ENCODE results near the gene BLOC1S1.

Gene BLOC1S1

DNA sequence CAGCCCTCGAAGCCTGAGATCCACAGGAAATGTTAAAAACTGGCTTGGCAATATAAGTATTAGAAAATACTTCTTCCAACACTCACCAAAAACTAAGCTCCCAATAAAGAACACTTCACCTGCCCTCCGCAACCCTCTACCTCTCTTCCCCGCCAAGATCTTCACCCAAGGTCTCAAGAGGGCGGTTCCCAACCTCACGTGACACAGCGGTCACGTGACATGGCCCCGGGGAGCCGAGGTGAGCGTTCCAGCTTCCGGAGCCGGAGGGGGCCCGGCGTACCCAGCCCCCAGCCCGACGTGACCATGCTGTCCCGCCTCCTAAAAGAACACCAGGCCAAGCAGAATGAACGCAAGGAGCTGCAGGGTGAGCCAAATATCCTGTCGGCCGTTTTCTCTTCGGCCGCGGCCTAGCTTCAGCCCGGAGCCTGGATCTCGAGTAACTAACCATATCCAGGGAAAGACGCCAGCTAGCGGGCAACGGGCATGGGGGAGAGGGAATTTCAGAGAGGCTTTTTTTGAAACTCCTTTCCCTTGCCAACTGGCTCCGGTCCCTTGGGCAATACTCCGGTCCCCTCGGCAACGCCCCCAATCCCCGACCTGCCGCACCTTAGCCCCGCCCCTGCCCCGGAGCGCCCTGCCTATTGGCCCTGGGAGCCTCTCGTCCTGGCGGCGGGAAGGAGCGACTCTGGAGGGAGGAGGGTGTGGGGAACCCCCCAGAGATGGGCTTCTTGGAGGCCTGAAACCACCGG lies at the start of gene BLOC1S1:
TSS of gene BLOC1S1 (plus strand) at position 214 of the 749 bp plus-strand sequence. CDS start at position 220, 6 bp downstream.
- Mint-ChIP-seq H3K27me3 (no peaks in the 10 kb centered on the region), H3K9me3 (no peaks in the 10 kb centered on the region), H3K27ac (peak within 1 kb of the TSS; percentile 92 to 100), H3K4me1 (peaks cover 36% of the 10 kb centered on the region), H3K4me3 (peak within 1 kb of the TSS; percentile 95 to 97)
- ATAC-seq = peak; percentile 93
- DNase-seq = peak; percentile 94 to 95

DNA sequence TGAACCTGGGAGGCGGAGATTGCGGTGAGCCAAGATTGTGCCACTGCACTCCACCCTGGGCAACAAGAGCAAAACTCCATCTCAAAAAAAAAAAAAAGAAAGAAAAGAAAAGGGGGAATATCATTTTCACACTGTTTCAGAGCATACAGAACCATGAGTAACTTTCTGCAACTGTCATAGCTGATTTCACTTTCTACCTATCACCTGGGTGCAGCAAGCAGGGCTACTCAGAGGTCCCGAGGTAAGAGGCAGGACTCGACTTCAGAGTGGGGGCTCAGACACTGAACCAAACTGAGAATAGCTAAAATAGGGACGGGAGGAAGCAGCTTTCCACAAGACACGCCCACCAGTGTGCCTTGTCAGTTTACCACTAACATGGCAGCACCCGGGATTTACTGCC lies 49.3 kb upstream of the BLOC1S1 start:
- H3K4me1 Mint-ChIP-seq = no peaks in the 10 kb centered on the region

DNA sequence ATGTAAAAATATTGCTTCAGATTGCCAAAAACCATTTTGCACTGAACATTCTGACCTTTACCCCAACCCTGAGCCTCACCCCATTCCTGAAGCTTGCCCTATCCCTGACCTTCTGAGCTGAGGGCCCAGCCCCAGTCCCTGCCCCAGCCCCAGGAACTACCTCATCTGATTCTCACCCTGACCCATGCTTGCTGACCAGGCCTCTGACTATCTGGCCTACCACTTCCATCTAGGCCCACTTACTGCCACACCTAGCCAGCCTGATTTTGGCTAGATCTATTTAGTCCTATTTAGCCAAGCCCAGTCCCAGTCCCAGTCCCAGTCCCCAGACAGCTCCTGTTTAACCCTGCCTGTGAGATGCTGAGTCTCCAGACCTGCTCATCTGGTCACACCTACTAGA lies 45.6 kb upstream of the BLOC1S1 start:
- Mint-ChIP-seq H3K9me3 (no peaks in the 10 kb centered on the region), H3K27ac (no peak overlapping the region), H3K27me3 (no peaks in the 10 kb centered on the region), H3K4me3 (no peak overlapping the region), H3K4me1 (no peaks in the 10 kb centered on the region)
- DNase-seq (no peak), ATAC-seq (no peak)

More for the DNA sequence above, 49.3 kb upstream of the BLOC1S1 start:
- Mint-ChIP-seq H3K4me3 (no peak overlapping the region), H3K9me3 (no peaks in the 10 kb centered on the region), H3K27ac (no peak overlapping the region), H3K27me3 (no peaks in the 10 kb centered on the region)
- ATAC-seq (no peak), DNase-seq (no peak)

DNA sequence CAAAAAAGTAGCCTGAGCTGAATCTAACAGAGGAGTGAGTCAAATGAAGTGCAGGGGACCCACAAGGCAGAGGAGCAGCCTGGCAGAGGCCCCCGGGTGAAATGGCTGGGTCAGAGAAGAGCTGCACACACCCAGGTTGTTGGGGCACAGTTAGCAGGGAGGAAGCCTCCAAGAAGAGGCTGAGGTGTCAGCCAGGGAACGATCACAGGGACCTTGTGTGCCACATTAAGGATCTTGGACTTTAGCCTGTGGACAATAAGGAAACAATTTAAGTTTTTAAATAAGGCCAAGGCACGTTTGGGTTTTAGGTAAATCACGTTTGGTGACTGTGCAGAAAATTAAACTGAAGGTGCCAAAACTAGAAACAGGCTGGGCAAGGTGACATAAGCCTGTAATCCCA lies 44.1 kb upstream of the BLOC1S1 start:
- no peaks in the 10 kb centered on the region for H3K9me3 Mint-ChIP-seq
- DNase-seq = no peak
- H3K4me1 Mint-ChIP-seq = no peaks in the 10 kb centered on the region
- peaks cover 8% of the 10 kb centered on the region for H3K27me3 Mint-ChIP-seq
- H3K27ac Mint-ChIP-seq = no peak overlapping the region
- no peak for ATAC-seq
- H3K4me3 Mint-ChIP-seq = no peak overlapping the region

DNA sequence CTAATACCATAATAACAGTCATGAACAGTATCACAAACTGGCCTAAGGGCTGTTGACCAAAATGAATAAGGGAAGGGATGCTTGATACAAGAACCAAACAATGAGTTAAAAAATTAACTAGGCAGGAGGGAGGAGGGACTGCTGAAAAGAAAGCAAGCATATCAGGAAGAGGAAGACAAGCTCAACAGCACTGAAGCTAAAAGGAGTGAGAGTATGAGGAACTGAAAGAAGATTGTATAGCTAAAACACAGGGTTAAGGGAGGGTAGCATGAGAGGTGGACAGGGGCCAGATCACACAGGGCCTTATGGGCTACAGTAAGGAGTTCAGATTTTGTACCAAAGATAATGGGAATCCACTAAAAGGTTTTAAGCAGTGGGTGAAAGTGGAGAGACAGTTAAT lies 42.2 kb upstream of the BLOC1S1 start:
- H3K4me1 Mint-ChIP-seq = no peaks in the 10 kb centered on the region
- peaks cover 8% of the 10 kb centered on the region for H3K27me3 Mint-ChIP-seq
- H3K27ac Mint-ChIP-seq = no peak overlapping the region
- H3K4me3 Mint-ChIP-seq = no peak overlapping the region
- ATAC-seq = no peak
- H3K9me3 Mint-ChIP-seq = no peaks in the 10 kb centered on the region
- DNase-seq = no peak

DNA sequence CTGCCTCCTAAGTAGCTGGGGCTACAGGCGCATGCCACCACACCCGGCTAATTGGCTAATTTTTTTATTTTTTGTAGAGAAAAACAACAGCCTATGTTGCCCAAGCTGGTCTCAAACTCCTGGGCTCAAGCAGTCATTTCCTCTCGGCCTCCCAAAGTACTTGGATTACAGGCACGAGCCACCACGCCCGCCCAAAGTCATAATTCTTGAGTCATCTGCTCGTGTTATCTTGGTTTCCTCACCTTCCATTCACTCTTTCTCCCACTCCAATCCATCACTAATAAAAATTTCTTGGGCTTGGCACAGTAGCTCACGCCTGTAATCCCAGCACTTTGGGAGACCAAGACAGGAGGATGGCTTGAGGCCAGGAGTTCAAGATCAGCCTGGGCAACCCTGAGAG lies 40.2 kb upstream of the BLOC1S1 start:
- Mint-ChIP-seq H3K27ac (no peak overlapping the region), H3K4me3 (no peak overlapping the region), H3K9me3 (no peaks in the 10 kb centered on the region), H3K4me1 (peaks cover under 1% of the 10 kb centered on the region), H3K27me3 (peaks cover 10% of the 10 kb centered on the region)
- DNase-seq (no peak), ATAC-seq (no peak)

GRCh38 chr12:55676707-55677106 lies 39.1 kb upstream of the BLOC1S1 start:
- ATAC-seq (no peak), DNase-seq (no peak)
- peaks cover 21% of the 10 kb centered on the region for H3K27me3 Mint-ChIP-seq
- peaks cover 11% of the 10 kb centered on the region for H3K4me1 Mint-ChIP-seq
- H3K9me3 Mint-ChIP-seq = no peaks in the 10 kb centered on the region
- H3K4me3 Mint-ChIP-seq = no peak overlapping the region
- no peak overlapping the region for H3K27ac Mint-ChIP-seq

DNA sequence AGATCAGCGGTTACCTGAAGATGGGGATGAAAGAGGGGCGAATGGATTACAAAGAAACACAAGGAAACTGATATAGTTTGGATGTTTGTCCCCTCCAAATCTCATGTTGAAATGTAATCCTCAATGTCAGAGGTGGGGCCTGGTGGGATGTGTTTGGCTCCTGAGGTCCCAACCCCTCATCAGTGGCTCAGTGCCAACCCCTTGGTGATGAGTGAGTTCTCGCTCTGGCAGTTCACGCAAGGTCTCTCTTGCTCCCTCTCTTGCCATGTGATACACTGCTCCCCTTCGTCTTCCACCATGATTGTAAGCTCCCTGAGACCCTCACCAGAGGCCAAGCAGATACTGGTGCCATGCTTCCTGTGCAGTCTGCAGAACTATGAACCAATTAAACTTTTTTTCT lies 36.2 kb upstream of the BLOC1S1 start:
- Mint-ChIP-seq H3K9me3 (no peaks in the 10 kb centered on the region), H3K27ac (no peak overlapping the region), H3K27me3 (peaks cover 41% of the 10 kb centered on the region), H3K4me1 (peaks cover 14% of the 10 kb centered on the region), H3K4me3 (no peak overlapping the region)
- DNase-seq (no peak), ATAC-seq (no peak)

DNA sequence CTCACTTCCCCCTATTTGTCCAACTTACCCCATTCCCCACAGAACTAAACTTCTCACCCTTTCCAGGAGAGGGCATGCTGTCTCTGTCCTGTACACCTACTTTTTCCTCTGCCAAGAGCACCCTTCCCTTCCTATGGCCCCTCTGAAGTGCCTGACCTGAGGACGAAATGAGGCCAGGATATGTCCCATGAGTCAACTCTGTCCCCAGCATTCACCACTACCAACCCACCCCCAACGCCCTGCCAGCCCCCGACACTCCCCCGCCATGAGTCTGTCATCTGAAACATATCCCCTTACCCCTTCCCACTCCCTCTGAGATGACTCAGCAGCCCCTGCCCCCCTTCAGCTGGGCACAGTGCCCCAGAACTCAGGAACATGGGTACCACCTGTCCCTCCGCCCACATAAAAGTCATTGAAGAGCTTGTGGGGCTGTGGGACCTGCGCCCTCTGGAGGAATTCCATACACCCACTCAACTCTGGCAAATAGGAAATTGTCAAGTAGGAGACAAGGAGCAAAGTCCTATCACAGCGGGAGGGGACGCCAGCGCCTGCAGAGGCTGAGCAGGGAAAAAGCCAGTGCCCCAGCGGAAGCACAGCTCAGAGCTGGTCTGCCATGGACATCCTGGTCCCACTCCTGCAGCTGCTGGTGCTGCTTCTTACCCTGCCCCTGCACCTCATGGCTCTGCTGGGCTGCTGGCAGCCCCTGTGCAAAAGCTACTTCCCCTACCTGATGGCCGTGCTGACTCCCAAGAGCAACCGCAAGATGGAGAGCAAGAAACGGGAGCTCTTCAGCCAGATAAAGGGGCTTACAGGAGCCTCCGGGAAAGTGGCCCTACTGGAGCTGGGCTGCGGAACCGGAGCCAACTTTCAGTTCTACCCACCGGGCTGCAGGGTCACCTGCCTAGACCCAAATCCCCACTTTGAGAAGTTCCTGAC lies 34.4 kb upstream of the BLOC1S1 start:
- no peak overlapping the region for H3K27ac Mint-ChIP-seq
- DNase-seq = no peak
- H3K4me3 Mint-ChIP-seq = peak overlapping the region in 1 of 2 donors; percentile 54
- H3K9me3 Mint-ChIP-seq = no peaks in the 10 kb centered on the region
- peaks cover 14% of the 10 kb centered on the region for H3K4me1 Mint-ChIP-seq
- peak; percentile 70 for ATAC-seq
- peaks cover 33% of the 10 kb centered on the region for H3K27me3 Mint-ChIP-seq

DNA sequence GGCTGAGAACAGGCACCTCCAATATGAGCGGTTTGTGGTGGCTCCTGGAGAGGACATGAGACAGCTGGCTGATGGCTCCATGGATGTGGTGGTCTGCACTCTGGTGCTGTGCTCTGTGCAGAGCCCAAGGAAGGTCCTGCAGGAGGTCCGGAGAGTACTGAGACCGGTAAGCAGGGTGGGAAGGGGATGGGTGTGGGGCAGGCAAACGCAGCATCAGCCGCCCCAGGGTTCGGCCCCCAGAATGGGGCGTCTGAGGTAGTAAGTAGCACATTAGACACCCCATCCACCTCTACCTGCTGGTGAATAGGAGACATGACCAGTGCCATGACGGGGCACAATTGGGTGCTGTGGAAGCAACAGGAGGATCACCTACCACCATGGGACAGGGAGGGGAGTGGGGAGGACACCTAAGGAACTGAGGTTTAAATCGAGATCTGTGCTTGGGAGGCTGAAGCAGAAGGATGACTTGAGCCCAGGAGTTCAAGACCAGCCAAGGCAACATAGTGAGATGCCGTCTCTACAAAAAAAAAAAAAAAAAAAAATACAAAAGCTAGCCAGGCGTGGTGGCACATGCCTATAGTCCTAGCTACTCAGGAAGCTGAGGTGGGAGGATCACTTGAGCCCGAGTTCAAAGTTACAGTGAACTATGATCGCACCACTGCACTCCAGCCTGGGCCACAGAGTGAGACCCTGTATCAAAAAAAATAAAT lies 33.6 kb upstream of the BLOC1S1 start:
- DNase-seq (no peak), ATAC-seq (no peak)
- Mint-ChIP-seq H3K9me3 (no peaks in the 10 kb centered on the region), H3K4me3 (no peak overlapping the region), H3K27ac (no peak overlapping the region), H3K4me1 (peaks cover 21% of the 10 kb centered on the region), H3K27me3 (peaks cover 33% of the 10 kb centered on the region)

GRCh38 chr12:55683676-55684075 lies 32.2 kb upstream of the BLOC1S1 start:
- no peak for ATAC-seq
- no peak overlapping the region for H3K4me3 Mint-ChIP-seq
- peaks cover 32% of the 10 kb centered on the region for H3K4me1 Mint-ChIP-seq
- no peak overlapping the region for H3K27ac Mint-ChIP-seq
- no peak for DNase-seq
- H3K9me3 Mint-ChIP-seq = no peaks in the 10 kb centered on the region
- peaks cover 33% of the 10 kb centered on the region for H3K27me3 Mint-ChIP-seq

- no peak overlapping the region for H3K27ac Mint-ChIP-seq
- H3K4me3 Mint-ChIP-seq = no peak overlapping the region
- peaks cover 33% of the 10 kb centered on the region for H3K27me3 Mint-ChIP-seq
- ATAC-seq (no peak), DNase-seq (no peak)
- peaks cover 32% of the 10 kb centered on the region for H3K4me1 Mint-ChIP-seq
- H3K9me3 Mint-ChIP-seq = no peaks in the 10 kb centered on the region
Observed at GRCh38 chr12:55684761-55685370, 31.0 kb upstream of the BLOC1S1 start.

DNA sequence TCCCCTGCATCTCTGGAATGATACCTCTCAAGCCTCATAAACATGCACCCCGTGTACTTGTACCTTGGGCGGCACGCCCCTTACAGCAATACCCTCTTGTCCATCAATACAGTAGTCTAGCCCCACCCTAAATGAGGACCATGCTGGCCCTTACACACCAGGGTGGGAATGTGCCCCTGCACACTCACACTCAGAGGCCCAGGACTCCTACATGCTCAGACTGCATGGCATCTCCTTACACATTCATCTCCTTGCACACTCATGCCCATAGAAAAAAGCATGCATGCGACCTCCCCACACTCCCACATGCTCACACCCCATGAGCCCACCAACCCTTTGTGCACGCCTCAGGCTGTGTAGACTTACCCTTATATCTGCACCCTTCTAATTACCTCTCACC lies 30.2 kb upstream of the BLOC1S1 start:
- ATAC-seq (no peak), DNase-seq (no peak)
- H3K4me3 Mint-ChIP-seq = no peak overlapping the region
- no peaks in the 10 kb centered on the region for H3K9me3 Mint-ChIP-seq
- peaks cover 31% of the 10 kb centered on the region for H3K4me1 Mint-ChIP-seq
- H3K27ac Mint-ChIP-seq = no peak overlapping the region
- peaks cover 31% of the 10 kb centered on the region for H3K27me3 Mint-ChIP-seq

DNA sequence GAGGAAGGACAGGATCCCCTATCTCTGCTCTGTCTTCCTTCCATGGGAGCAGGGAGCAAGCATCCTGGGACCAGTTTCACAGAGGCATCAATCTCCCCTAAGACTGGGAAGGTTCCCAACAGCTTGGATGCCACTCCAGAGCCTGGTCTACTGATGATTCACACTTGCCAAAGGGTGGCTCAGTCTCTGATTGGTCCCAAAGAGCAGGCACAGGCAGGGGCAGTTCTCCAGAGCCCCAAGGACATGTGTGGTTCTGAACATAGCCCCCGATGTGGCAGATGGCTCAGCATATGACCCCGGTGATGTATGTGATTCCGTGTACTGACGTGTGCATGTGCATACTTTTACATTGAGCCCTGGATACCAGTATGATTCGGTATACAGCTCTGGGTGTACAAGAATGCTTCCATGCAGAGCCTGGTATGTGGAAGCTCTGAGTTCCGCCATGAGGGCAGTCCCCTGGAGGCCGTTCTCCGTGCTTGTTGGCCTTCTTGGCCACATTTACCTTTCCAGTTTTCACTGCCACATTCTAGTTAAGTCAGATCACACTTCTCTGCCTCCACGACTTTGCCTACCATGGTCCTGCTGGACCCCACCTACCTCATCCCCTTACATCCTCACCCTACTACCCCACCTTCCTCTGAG lies 29.4 kb upstream of the BLOC1S1 start:
- DNase-seq (no peak), ATAC-seq (no peak)
- H3K27me3 Mint-ChIP-seq = peaks cover 23% of the 10 kb centered on the region
- H3K4me3 Mint-ChIP-seq = no peak overlapping the region
- H3K9me3 Mint-ChIP-seq = no peaks in the 10 kb centered on the region
- no peak overlapping the region for H3K27ac Mint-ChIP-seq
- peaks cover 23% of the 10 kb centered on the region for H3K4me1 Mint-ChIP-seq

- H3K4me1 Mint-ChIP-seq = peaks cover 17% of the 10 kb centered on the region
- H3K27ac Mint-ChIP-seq = peak overlapping the region; percentile 14 to 91
- peaks cover 13% of the 10 kb centered on the region for H3K27me3 Mint-ChIP-seq
- ATAC-seq = peak; percentile 96
- DNase-seq = peak; percentile 45 to 50
- no peaks in the 10 kb centered on the region for H3K9me3 Mint-ChIP-seq
- H3K4me3 Mint-ChIP-seq = peak overlapping the region in 1 of 2 donors; percentile 42
Observed at GRCh38 chr12:55687746-55688145, 28.1 kb upstream of the BLOC1S1 start.

All from stimulated activated naive CD8-positive, alpha-beta T cell treated with anti-CD3 and anti-CD28 coated beads, Interleukin-15, amount 100 ng/mL, for 72 hours (primary cell).